GM12878 (cell line): ENCODE measurements around the gene RNASEL. TPM values are rescaled to one million over a fixed set of nuclear protein-coding genes. Genes with fewer than 3 reads are reported as not detected.

ENCODE experiments used
- ATAC-seq: fragments of 200-7000 bp; cut with Tn5 transposase; 3 replicates; pipeline ENCODE4 v1.9.1; 2020; ENCODE audit warnings: mild to moderate bottlenecking, moderate library complexity
- BruUV-seq: library from RNA; stranded (reverse); fragments of 400-500 nt; replicated peaks from 2 replicates; lab custom pipeline; 2021; lab: Mats Ljungman, UMichigan
- CTCF ChIA-PET: fragments of 300-600 bp; sonication (Branson Sonifier 250); formaldehyde crosslinking; extraction: SDS; loops from one replicate; lab custom pipeline; 2021; ENCODE audit warnings: inconsistent platforms; lab: Yijun Ruan, JAX
- POLR2A ChIA-PET: fragments of 350-600 bp; formaldehyde crosslinking; extraction: SDS; loops from one replicate; lab custom pipeline; 2021; ENCODE audit warnings: inconsistent platforms; lab: Charles Lee
- RAD21 ChIA-PET: fragments of 300-600 bp; sonication (Branson Sonifier 250); formaldehyde crosslinking; loops from one replicate; lab custom pipeline; 2023; ENCODE audit warnings: antibody characterized with exemption; ENCODE audit not compliant: unreplicated experiment; lab: Charles Lee
- SMC1A ChIA-PET: fragments of 300-600 bp; sonication (Branson Sonifier 250); formaldehyde crosslinking; loops from one replicate; lab custom pipeline; 2023; ENCODE audit not compliant: unreplicated experiment, uncharacterized antibody; lab: Charles Lee
- DNase-seq: peaks from one replicate; pipeline ENCODE4 v3.0.0-alpha.2; 2011; ENCODE audit warnings: low read depth, low spot score
- FAIRE-seq: peaks from 3 replicates; lab custom pipeline; 2011; peaks lifted over from hg19 to GRCh38; lab: Jason Lieb, UNC
- H2AFZ ChIP-seq: 2 replicates; pipeline ENCODE4 v1.6.0; 2011; ENCODE audit warnings: low read depth, low read length, control low read depth; ENCODE audit not compliant: control insufficient read depth
- H3K27ac ChIP-seq: 2 replicates; pipeline ENCODE4 v1.5.1; 2011; ENCODE audit warnings: control low read depth; ENCODE audit not compliant: control insufficient read depth, insufficient read depth
- H3K27me3 ChIP-seq, 2 experiments: replicated peaks in 1 of 2; 2 replicates each; pipeline versions ENCODE4 v1.6.0 to v1.6.1; 2011; ENCODE audit warnings: low read length in 1 of 2; ENCODE audit not compliant: control insufficient read depth in 2 of 2, insufficient read depth in 2 of 2
- H3K36me3 ChIP-seq, 2 experiments: 2 replicates each; pipeline ENCODE4 v1.5.1; 2011; ENCODE audit warnings: low read length in 1 of 2; ENCODE audit not compliant: control insufficient read depth in 2 of 2, insufficient read depth in 2 of 2
- H3K4me1 ChIP-seq: 2 replicates; pipeline ENCODE4 v1.6.1; 2011; ENCODE audit warnings: mild to moderate bottlenecking, low read length, moderate library complexity, mixed read lengths; ENCODE audit not compliant: control insufficient read depth, insufficient read depth
- H3K4me2 ChIP-seq: 2 replicates; pipeline ENCODE4 v1.6.0; 2011; ENCODE audit warnings: control low read depth; ENCODE audit not compliant: control insufficient read depth, insufficient read depth
- H3K4me3 ChIP-seq: fragments of 200-600 bp; sonication (generic); 2 replicates; pipeline ENCODE4 v1.5.1; 2016
- H3K79me2 ChIP-seq: 2 replicates; pipeline ENCODE4 v1.6.0; 2011; ENCODE audit warnings: low read length; ENCODE audit not compliant: control insufficient read depth, insufficient read depth
- H3K9ac ChIP-seq: 2 replicates; pipeline ENCODE4 v1.8.0; 2011; ENCODE audit warnings: low read length, control low read depth, mixed read lengths; ENCODE audit not compliant: control insufficient read depth, insufficient read depth
- H3K9me3 ChIP-seq: replicated peaks from 3 replicates; pipeline ENCODE4 v1.5.1; 2011; ENCODE audit warnings: mild to moderate bottlenecking, low read length; ENCODE audit not compliant: control insufficient read depth, insufficient read depth
- H4K20me1 ChIP-seq: 2 replicates; pipeline ENCODE4 v1.6.0; 2011; ENCODE audit not compliant: control insufficient read depth, insufficient read depth
- JUNB ChIP-seq: IDR thresholded peaks from 2 replicates; pipeline ENCODE4 v1.6.1; 2016; ENCODE audit warnings: antibody characterized with exemption, mild to moderate bottlenecking
- MXI1 ChIP-seq: fragments of 150-350 bp; IDR thresholded peaks from 2 replicates; pipeline ENCODE4 v1.6.1; 2011; ENCODE audit warnings: low read depth, mild to moderate bottlenecking, inconsistent platforms, low read length, improper control_type of control experiment
- POLR2AphosphoS5 ChIP-seq: IDR thresholded peaks from 2 replicates; pipeline ENCODE4 v1.6.1; 2011; ENCODE audit warnings: mild to moderate bottlenecking, low read length, inconsistent platforms
- RBBP5 ChIP-seq: fragments of 200-600 bp; sonication (generic); conservative IDR thresholded peaks from 2 replicates; pipeline ENCODE4 v1.6.1; 2016
- SMARCA5 ChIP-seq: fragments of 450-650 bp; IDR thresholded peaks from 2 replicates; pipeline ENCODE4 v1.6.1; 2017; ENCODE audit warnings: mild to moderate bottlenecking
- ZNF217 ChIP-seq: fragments of 450-650 bp; IDR thresholded peaks from 2 replicates; pipeline ENCODE4 v1.6.1; 2017; ENCODE audit warnings: antibody characterized with exemption, mild to moderate bottlenecking
- ZSCAN29 ChIP-seq: fragments of 450-650 bp; IDR thresholded peaks from 2 replicates; pipeline ENCODE4 v1.6.1; 2017; ENCODE audit warnings: mild to moderate bottlenecking, moderate library complexity
- WGBS: methylation state at CpG from one replicate; pipeline ENCODE4 v1.1.6; 2016; ENCODE audit warnings: low lambda C conversion rate; ENCODE audit not compliant: insufficient replicate concordance, insufficient coverage; ENCODE audit errors: missing lambda C conversion rate; 5-methylcytosine and 5-hydroxymethylcytosine counted together
- in situ Hi-C: fragments of 300-500 bp; cut with MboI; formaldehyde crosslinking; loops from 9 replicates; pipeline ENCODE4 v1.14.3; 2018; ENCODE audit warnings: mixed read lengths
- intact Hi-C: fragments of 100-400 bp; cut with micrococcal nuclease; formaldehyde crosslinking; loops from one replicate; pipeline ENCODE4 v1.14.2; 2022; ENCODE audit not compliant: unreplicated experiment
- polyA plus RNA-seq, 11 experiments: library from polyadenylated mRNA; depleted of rRNA in 4 of 11; unstranded in 6 of 11; stranded (reverse) in 5 of 11; fragments of >200 nt; fragmentation: Nextera tagmentation in 4 of 11; fragmentation: Illumina TruSeq in 1 of 11; extraction: Ambion mirVana in 4 of 11; extraction: Trizol in 1 of 11; gene quantifications; 1 replicate in 1 of 11; 2 replicates in 10 of 11; pipeline versions ENCODE4 v1.2.1 to v1.2.3, GENCODE V29; 2011 to 2016; ENCODE audit warnings: inconsistent platforms in 2 of 11, missing spikeins in 2 of 11, low read depth in 1 of 11
- total RNA-seq, 4 experiments: library from RNA; depleted of rRNA in 3 of 4; stranded (reverse); fragments of >200 nt in 3 of 4; fragmentation: Illumina TruSeq in 1 of 4; extraction: Trizol in 1 of 4; gene quantifications; 2 replicates each; pipeline versions ENCODE4 v1.2.1 to v1.2.3, GENCODE V29; 2013 to 2021
- TF ChIP-seq, protein P1 (sequence below): fragments of 450-650 bp; conservative IDR thresholded peaks from 2 replicates; pipeline ENCODE4 v1.6.1; 2017; ENCODE audit warnings: mild to moderate bottlenecking, moderate library complexity

Gene RNASEL
- total and polyA plus RNA-seq, 10 of the 15 experiments (the other 5 are each of a cell fraction or from before 2014, with no cell fraction given) = 3.0 to 10.8 (median 5.0) TPM

GRCh38 chr1:182615468-182616129 lies 26.5 kb upstream of the RNASEL start:
- in situ Hi-C loops (no loop called here), intact Hi-C loops (loop anchor here (1.0 to 5.0 kb wide), 5 partner anchors 11 to 167 kb away; partner anchors contain the start of gene RGS16)
- peak; percentile 56 for ATAC-seq
- Histone ChIP-seq H3K4me2 (peak overlapping the region; percentile 87), H3K9me3 (peaks cover under 1% of the 10 kb centered on the region; the same call in 1 of the 3 replicates), H3K36me3 (no peaks in the 10 kb centered on the region), H3K4me3 (peak overlapping the region; percentile 63), H4K20me1 (no peaks in the 10 kb centered on the region), H3K4me1 (peaks cover 59% of the 10 kb centered on the region), H2AFZ (peak overlapping the region; percentile 38), H3K27ac (peak overlapping the region; percentile 95), H3K79me2 (no peaks in the 10 kb centered on the region), H3K9ac (peak overlapping the region; percentile 87), H3K27me3 (no peaks in the 10 kb centered on the region)
- no peak for FAIRE-seq
- ChIA-PET POLR2A (interaction anchor here (1.0 to 7.4 kb wide), 12 partner anchors 8 to 189 kb away, joined by 3 to 51 read pairs (median 7); partner anchors contain the start of gene RGS16), RAD21 (interaction anchor here (0.7 to 9.4 kb wide), 16 partner anchors 8 to 174 kb away, joined by 3 to 121 read pairs (median 4); partner anchors contain the start of genes NPL and RGS16), SMC1A (interaction anchor here (0.6 to 12.3 kb wide), 12 partner anchors 8 to 190 kb away, joined by 3 to 219 read pairs (median 7); partner anchors contain the start of gene RGS16), CTCF (interaction anchor here (1.5 to 37.4 kb wide), 8 partner anchors 12 to 173 kb away, joined by 4 to 1888 read pairs (median 9); partner anchors contain the start of genes NPL and RGS16)
- TF ChIP-seq POLR2AphosphoS5 (peak; percentile 26; the same call in 1 of the 2 replicates), RBBP5 (no peak), ZNF217 (0 out of 2 replicates have a peak, but pooled peaks have one; percentile 63), JUNB (peak; percentile 86; the same call in 1 of the 2 replicates), ZSCAN29 (peak; percentile 67; the same call in 1 of the 2 replicates), SMARCA5 (peak; percentile 69; the same call in 1 of the 2 replicates), MXI1 (no peak)
- TF ChIP-seq, protein P1, sequence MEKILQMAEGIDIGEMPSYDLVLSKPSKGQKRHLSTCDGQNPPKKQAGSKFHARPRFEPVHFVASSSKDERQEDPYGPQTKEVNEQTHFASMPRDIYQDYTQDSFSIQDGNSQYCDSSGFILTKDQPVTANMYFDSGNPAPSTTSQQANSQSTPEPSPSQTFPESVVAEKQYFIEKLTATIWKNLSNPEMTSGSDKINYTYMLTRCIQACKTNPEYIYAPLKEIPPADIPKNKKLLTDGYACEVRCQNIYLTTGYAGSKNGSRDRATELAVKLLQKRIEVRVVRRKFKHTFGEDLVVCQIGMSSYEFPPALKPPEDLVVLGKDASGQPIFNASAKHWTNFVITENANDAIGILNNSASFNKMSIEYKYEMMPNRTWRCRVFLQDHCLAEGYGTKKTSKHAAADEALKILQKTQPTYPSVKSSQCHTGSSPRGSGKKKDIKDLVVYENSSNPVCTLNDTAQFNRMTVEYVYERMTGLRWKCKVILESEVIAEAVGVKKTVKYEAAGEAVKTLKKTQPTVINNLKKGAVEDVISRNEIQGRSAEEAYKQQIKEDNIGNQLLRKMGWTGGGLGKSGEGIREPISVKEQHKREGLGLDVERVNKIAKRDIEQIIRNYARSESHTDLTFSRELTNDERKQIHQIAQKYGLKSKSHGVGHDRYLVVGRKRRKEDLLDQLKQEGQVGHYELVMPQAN = 0 out of 2 replicates have a peak, but pooled peaks have one; percentile 25
- BruUV-seq = TSS peak; percentile 88
- WGBS = 3% methylated on average over 11 of the region's 11 CpGs
- DNase-seq = no peak
